ENCODE measurements around the gene RNF220. TPM values are rescaled to one million over a fixed set of nuclear protein-coding genes. Genes with fewer than 3 reads are reported as not detected.
A peak's percentile ranks its signal among the peaks of the same experiment; 100 is the strongest.

Gene RNF220
- total and polyA plus RNA-seq, 9 of the 15 experiments (the other 6 are each of a cell fraction or from before 2014, with no cell fraction given) = 5.1 to 117 (median 66.9) TPM

DNA sequence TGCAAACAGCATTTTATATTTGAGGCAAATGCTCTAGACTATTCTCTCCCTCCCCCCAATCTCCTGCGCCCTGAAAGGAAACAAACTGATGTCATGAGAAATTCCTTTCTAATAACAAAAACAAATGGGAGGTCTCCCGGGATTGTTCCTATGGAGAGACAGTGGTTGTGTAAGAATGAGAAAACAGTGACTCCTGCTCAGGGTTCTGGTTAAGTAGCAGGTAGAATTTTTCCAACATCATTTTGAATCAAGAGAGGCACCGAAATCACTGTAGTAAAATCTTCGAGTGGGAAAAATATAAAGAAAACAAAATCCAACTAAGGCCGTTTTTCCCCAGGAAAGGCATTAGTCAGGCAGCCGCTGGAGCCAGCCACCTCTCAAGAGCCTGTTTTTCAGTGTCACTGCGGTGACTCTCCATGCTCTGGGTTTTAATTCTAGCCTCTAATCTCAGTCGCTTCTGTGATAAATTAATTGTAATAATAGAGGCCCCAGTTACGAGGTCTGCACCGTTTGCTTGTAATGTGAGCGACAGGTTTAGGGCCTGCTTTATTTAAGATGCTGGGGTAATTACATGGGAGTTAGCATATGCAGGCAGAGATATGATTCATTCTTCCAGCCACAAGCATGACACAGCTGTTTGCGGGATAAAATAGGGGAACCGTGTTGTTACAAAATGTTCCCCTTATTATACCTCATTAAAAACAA is 80.3 kb downstream of the RNF220 start (continued):
- TF ChIP-seq, protein P1, sequence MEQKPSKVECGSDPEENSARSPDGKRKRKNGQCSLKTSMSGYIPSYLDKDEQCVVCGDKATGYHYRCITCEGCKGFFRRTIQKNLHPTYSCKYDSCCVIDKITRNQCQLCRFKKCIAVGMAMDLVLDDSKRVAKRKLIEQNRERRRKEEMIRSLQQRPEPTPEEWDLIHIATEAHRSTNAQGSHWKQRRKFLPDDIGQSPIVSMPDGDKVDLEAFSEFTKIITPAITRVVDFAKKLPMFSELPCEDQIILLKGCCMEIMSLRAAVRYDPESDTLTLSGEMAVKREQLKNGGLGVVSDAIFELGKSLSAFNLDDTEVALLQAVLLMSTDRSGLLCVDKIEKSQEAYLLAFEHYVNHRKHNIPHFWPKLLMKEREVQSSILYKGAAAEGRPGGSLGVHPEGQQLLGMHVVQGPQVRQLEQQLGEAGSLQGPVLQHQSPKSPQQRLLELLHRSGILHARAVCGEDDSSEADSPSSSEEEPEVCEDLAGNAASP (IDR thresholded peaks at IDR 0.05) = no peak
- TF ChIP-seq FOSL1 (tag; conservative IDR thresholded peaks at IDR 0.05) = peak; percentile 95
- TF ChIP-seq ZNF24 (IDR thresholded peaks at IDR 0.05) = no peak; the same call in 1 of the 2 replicates
- no peak for TF ChIP-seq KLF6 (CRISPR knock-in tag; IDR thresholded peaks at IDR 0.05; ENCODE audit: borderline replicate concordance)
- peak; percentile 91 for TF ChIP-seq STAT5A (IDR thresholded peaks at IDR 0.05; ENCODE audit: borderline replicate concordance, low read length)
- TF ChIP-seq, protein P2, sequence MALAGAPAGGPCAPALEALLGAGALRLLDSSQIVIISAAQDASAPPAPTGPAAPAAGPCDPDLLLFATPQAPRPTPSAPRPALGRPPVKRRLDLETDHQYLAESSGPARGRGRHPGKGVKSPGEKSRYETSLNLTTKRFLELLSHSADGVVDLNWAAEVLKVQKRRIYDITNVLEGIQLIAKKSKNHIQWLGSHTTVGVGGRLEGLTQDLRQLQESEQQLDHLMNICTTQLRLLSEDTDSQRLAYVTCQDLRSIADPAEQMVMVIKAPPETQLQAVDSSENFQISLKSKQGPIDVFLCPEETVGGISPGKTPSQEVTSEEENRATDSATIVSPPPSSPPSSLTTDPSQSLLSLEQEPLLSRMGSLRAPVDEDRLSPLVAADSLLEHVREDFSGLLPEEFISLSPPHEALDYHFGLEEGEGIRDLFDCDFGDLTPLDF (CRISPR knock-in tag; IDR thresholded peaks at IDR 0.05) = no peak
- TF ChIP-seq, protein P3, sequence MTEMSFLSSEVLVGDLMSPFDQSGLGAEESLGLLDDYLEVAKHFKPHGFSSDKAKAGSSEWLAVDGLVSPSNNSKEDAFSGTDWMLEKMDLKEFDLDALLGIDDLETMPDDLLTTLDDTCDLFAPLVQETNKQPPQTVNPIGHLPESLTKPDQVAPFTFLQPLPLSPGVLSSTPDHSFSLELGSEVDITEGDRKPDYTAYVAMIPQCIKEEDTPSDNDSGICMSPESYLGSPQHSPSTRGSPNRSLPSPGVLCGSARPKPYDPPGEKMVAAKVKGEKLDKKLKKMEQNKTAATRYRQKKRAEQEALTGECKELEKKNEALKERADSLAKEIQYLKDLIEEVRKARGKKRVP (CRISPR knock-in tag; IDR thresholded peaks at IDR 0.05) = peak; percentile 39; the same call in 1 of the 2 replicates
- no peak for TF ChIP-seq KAT8 (IDR thresholded peaks at IDR 0.05; ENCODE audit: low read depth)
- TF ChIP-seq CXXC5 (CRISPR knock-in tag; IDR thresholded peaks at IDR 0.05) = peak; percentile 61
- peak; percentile 45 to 93; a peak in 3 of 4 replicates for TF ChIP-seq TBL1XR1 (IDR thresholded peaks at IDR 0.05; ENCODE audit: low read length in 2 of 2)
- TF ChIP-seq, protein P4, sequence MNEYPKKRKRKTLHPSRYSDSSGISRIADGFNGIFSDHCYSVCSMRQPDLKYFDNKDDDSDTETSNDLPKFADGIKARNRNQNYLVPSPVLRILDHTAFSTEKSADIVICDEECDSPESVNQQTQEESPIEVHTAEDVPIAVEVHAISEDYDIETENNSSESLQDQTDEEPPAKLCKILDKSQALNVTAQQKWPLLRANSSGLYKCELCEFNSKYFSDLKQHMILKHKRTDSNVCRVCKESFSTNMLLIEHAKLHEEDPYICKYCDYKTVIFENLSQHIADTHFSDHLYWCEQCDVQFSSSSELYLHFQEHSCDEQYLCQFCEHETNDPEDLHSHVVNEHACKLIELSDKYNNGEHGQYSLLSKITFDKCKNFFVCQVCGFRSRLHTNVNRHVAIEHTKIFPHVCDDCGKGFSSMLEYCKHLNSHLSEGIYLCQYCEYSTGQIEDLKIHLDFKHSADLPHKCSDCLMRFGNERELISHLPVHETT (CRISPR knock-in tag; conservative IDR thresholded peaks at IDR 0.05 in 1 of 2, IDR thresholded peaks at IDR 0.05 in 1 of 2) = peak in 1 of 2 experiments; percentile 74; a peak in 2 of 4 replicates
- no peak for TF ChIP-seq ZC3H11A (IDR thresholded peaks at IDR 0.05; ENCODE audit: low read depth, low read length)
- peak; percentile 93 for TF ChIP-seq RNF2 (IDR thresholded peaks at IDR 0.05)
- TF ChIP-seq, protein P5, sequence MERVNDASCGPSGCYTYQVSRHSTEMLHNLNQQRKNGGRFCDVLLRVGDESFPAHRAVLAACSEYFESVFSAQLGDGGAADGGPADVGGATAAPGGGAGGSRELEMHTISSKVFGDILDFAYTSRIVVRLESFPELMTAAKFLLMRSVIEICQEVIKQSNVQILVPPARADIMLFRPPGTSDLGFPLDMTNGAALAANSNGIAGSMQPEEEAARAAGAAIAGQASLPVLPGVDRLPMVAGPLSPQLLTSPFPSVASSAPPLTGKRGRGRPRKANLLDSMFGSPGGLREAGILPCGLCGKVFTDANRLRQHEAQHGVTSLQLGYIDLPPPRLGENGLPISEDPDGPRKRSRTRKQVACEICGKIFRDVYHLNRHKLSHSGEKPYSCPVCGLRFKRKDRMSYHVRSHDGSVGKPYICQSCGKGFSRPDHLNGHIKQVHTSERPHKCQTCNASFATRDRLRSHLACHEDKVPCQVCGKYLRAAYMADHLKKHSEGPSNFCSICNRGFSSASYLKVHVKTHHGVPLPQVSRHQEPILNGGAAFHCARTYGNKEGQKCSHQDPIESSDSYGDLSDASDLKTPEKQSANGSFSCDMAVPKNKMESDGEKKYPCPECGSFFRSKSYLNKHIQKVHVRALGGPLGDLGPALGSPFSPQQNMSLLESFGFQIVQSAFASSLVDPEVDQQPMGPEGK (CRISPR knock-in tag; IDR thresholded peaks at IDR 0.05; ENCODE audit: borderline replicate concordance) = no peak
- no peak for TF ChIP-seq ZNF3 (CRISPR knock-in tag; IDR thresholded peaks at IDR 0.05)
- TF ChIP-seq, protein P6, sequence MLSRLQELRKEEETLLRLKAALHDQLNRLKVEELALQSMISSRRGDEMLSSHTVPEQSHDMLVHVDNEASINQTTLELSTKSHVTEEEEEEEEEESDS (CRISPR knock-in tag; IDR thresholded peaks at IDR 0.05) = no peak
- TF ChIP-seq, protein P7, sequence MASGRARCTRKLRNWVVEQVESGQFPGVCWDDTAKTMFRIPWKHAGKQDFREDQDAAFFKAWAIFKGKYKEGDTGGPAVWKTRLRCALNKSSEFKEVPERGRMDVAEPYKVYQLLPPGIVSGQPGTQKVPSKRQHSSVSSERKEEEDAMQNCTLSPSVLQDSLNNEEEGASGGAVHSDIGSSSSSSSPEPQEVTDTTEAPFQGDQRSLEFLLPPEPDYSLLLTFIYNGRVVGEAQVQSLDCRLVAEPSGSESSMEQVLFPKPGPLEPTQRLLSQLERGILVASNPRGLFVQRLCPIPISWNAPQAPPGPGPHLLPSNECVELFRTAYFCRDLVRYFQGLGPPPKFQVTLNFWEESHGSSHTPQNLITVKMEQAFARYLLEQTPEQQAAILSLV (tag; IDR thresholded peaks at IDR 0.05) = no peak
- peak; percentile 94 for TF ChIP-seq BCOR (IDR thresholded peaks at IDR 0.05)
- TF ChIP-seq MAZ (CRISPR knock-in tag; conservative IDR thresholded peaks at IDR 0.05 in 1 of 2, IDR thresholded peaks at IDR 0.05 in 1 of 2) = 0 out of 4 replicates have a peak, but pooled peaks of 1 of the 2 experiments have one; percentile 56

Data from K562 (cell line).